NCI-H69 (cell line): ENCODE measurements around the gene JSRP1.

Source experiments
- DNase-seq: peaks from one replicate; lab custom pipeline; 2025; lab: John Stamatoyannopoulos, UW

Gene JSRP1

GRCh38 chr19:2246801-2247361 is 9.3 kb downstream of the JSRP1 start:
- no peak for DNase-seq

GRCh38 chr19:2246014-2246620 is 10.1 kb downstream of the JSRP1 start:
- no peak for DNase-seq

GRCh38 chr19:2245273-2245672 is 10.9 kb downstream of the JSRP1 start:
- DNase-seq: no peak

GRCh38 chr19:2244486-2244885 is 11.7 kb downstream of the JSRP1 start:
- no peak for DNase-seq

- no peak for DNase-seq
Observed at GRCh38 chr19:2244125-2244411, 12.1 kb downstream of the JSRP1 start.

GRCh38 chr19:2243274-2244124 is 12.7 kb downstream of the JSRP1 start:
- no peak for DNase-seq

- no peak for DNase-seq
Observed at GRCh38 chr19:2242816-2243215, 13.4 kb downstream of the JSRP1 start.

- DNase-seq: no peak
Observed at GRCh38 chr19:2242092-2242537, 14.1 kb downstream of the JSRP1 start.

GRCh38 chr19:2240881-2241760 is 15.1 kb downstream of the JSRP1 start:
- no peak for DNase-seq

GRCh38 chr19:2239771-2240770 is 16.1 kb downstream of the JSRP1 start:
- DNase-seq: no peak

- no peak for DNase-seq
Observed at GRCh38 chr19:2239173-2239572, 17.0 kb downstream of the JSRP1 start.

- DNase-seq: no peak
Observed at GRCh38 chr19:2237869-2238153, 18.4 kb downstream of the JSRP1 start.

- peak; percentile 53 for DNase-seq
Observed at GRCh38 chr19:2237051-2237868, 19.0 kb downstream of the JSRP1 start.

- DNase-seq: peak; percentile 99
Observed at GRCh38 chr19:2236314-2237050, 19.7 kb downstream of the JSRP1 start, which contains the start of the genes PLEKHJ1 and SF3A2. Gene PLEKHJ1 (minus strand): TSS chr19:2236329. CDS start chr19:2236248, 81 bp downstream. Gene SF3A2 (plus strand): TSS chr19:2236824. CDS start chr19:2243419, 6,595 bp downstream.

GRCh38 chr19:2236064-2236313 is 20.2 kb downstream of the JSRP1 start:
- DNase-seq: no peak

- peak; percentile 98 for DNase-seq
Observed at GRCh38 chr19:2235381-2236063, 20.7 kb downstream of the JSRP1 start.

GRCh38 chr19:2234996-2235380 is 21.2 kb downstream of the JSRP1 start:
- no peak for DNase-seq

GRCh38 chr19:2233601-2234280 is 22.5 kb downstream of the JSRP1 start:
- DNase-seq: no peak
